Erythroblast (primary cell): ENCODE results near the gene MGAT5B.

Experiments
- GATA1 ChIP-seq: IDR thresholded peaks from 2 replicates; pipeline ENCODE4 v1.6.1; 2011; ENCODE audit warnings: low read depth, mild to moderate bottlenecking, control low read depth, low read length, moderate library complexity
- POLR2A ChIP-seq: IDR thresholded peaks from 2 replicates; pipeline ENCODE4 v1.6.1; 2011; ENCODE audit warnings: mild to moderate bottlenecking, low read length

GRCh38 chr17:76943781-76944213 lies 75.6 kb downstream of the MGAT5B start:
- no peak for TF ChIP-seq POLR2A
- TF ChIP-seq GATA1 = no peak
